Thoracic aorta (tissue), 2 donors: Measurements from ENCODE around the gene LRRC42. TPM values are rescaled to one million over a fixed set of nuclear protein-coding genes. Genes with fewer than 3 reads are reported as not detected.

Experiments
- ATAC-seq: fragments of 150-250 bp; one replicate; pipeline ENCODE4 v1.8.0; 2017; ENCODE audit warnings: low read depth; ENCODE audit not compliant: insufficient number of reproducible peaks, low FRiP score
- DNase-seq: peaks from one replicate; pipeline ENCODE4 v3.0.0-alpha.2; 2020; ENCODE audit warnings: low spot score
- H3K27ac ChIP-seq, 2 donors: fragments of 200-600 bp; sonication (generic); 1 replicate in 1 of 2; 2 replicates in 1 of 2; pipeline ENCODE4 v1.5.1; 2016; ENCODE audit warnings: mild to moderate bottlenecking in 2 of 2, moderate library complexity in 2 of 2
- H3K27me3 ChIP-seq: fragments of 200-600 bp; sonication (generic); replicated peaks from 2 replicates; pipeline ENCODE4 v1.6.0; 2016; ENCODE audit warnings: mild to moderate bottlenecking; ENCODE audit not compliant: insufficient read depth
- H3K36me3 ChIP-seq: fragments of 200-600 bp; sonication (generic); one replicate; pipeline ENCODE4 v1.5.1; 2016
- H3K4me1 ChIP-seq, 2 donors: fragments of 200-600 bp; sonication (generic); 1 replicate in 1 of 2; 2 replicates in 1 of 2; pipeline versions ENCODE4 v1.5.1 to v1.6.0; 2016; ENCODE audit warnings: low read depth in 2 of 2, mild to moderate bottlenecking in 1 of 2; ENCODE audit not compliant: control insufficient read depth in 1 of 2
- H3K4me3 ChIP-seq: fragments of 200-600 bp; sonication (generic); 2 replicates; pipeline ENCODE4 v1.5.1; 2016; ENCODE audit warnings: mild to moderate bottlenecking
- H3K9me3 ChIP-seq: fragments of 200-600 bp; sonication (generic); 2 replicates; pipeline ENCODE4 v1.5.1; 2016
- CTCF ChIP-seq: fragments of 200-600 bp; sonication (generic); IDR thresholded peaks from one replicate; pipeline ENCODE4 v1.5.1; 2019; ENCODE audit warnings: antibody characterized with exemption
- total RNA-seq, 2 donors: library from RNA; depleted of rRNA; stranded (reverse); fragments of >200 nt; gene quantifications; one replicate each; pipeline versions ENCODE4 v1.1.0 to v1.2.3, GENCODE V29; 2016

The LRRC42 gene
- total RNA-seq, 2 donors from 2014 or later: 17.8 to 18.3 TPM

- no peak for DNase-seq
- no peaks in the 10 kb centered on the region for H3K27me3 ChIP-seq
- H3K4me1 ChIP-seq: peaks cover 0 to under 1% of the 10 kb centered on the region in 2 donors
- H3K4me3 ChIP-seq: no peak overlapping the region
- peaks cover 7% of the 10 kb centered on the region for H3K36me3 ChIP-seq
- H3K27ac ChIP-seq: no peak overlapping the region
- no peak for ATAC-seq
- no peak for TF ChIP-seq CTCF
- no peaks in the 10 kb centered on the region for H3K9me3 ChIP-seq
Measured at GRCh38 chr1:53913352-53914033, 32.7 kb upstream of the LRRC42 start.

GRCh38 chr1:53918343-53918742, 27.8 kb upstream of the LRRC42 start:
- Histone ChIP-seq H3K36me3 (peaks cover 7% of the 10 kb centered on the region), H3K27ac (no peak overlapping the region), H3K9me3 (no peaks in the 10 kb centered on the region), H3K4me3 (no peak overlapping the region), H3K27me3 (no peaks in the 10 kb centered on the region), H3K4me1 (peaks cover 0 to 11% of the 10 kb centered on the region in 2 donors)
- no peak for DNase-seq
- ATAC-seq: no peak
- no peak for TF ChIP-seq CTCF

- no peak for TF ChIP-seq CTCF
- ATAC-seq (no peak), DNase-seq (no peak)
- Histone ChIP-seq H3K27me3 (no peaks in the 10 kb centered on the region), H3K4me3 (no peak overlapping the region), H3K4me1 (peaks cover 0 to 11% of the 10 kb centered on the region in 2 donors), H3K36me3 (peaks cover 8% of the 10 kb centered on the region), H3K9me3 (no peaks in the 10 kb centered on the region), H3K27ac (peak overlapping the region in 1 of 2 donors; percentile 46)
Measured at GRCh38 chr1:53919675-53920066, 26.5 kb upstream of the LRRC42 start.

DNA sequence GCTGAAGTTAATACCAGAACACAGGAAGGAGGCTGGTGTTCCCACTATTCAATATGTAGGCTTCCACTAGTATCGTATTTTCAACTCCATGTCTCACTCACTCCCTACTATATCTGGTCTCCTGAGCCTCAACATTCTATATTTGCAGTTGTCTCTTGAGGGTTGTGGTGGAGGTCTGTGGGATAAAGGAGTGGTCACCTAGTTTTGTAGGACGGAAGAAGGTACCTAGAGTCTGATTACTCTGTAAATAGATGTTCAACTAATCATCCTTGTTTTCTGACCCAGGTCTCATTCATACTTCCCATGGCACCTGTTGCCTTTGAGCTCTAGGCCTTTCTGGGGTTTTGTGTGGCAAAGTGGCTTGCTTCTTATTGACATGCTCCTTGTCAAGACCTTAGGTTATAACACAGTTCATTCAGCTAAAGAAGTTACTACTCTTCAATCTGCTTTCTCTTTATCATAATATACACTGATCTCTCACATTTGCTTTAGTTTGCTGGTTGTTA, 18.7 kb upstream of the LRRC42 start:
- ATAC-seq: no peak
- H3K27ac ChIP-seq: no peak overlapping the region
- H3K4me3 ChIP-seq: no peak overlapping the region
- no peaks in the 10 kb centered on the region for H3K9me3 ChIP-seq
- H3K27me3 ChIP-seq: no peaks in the 10 kb centered on the region
- peaks cover 2% of the 10 kb centered on the region for H3K36me3 ChIP-seq
- TF ChIP-seq CTCF: no peak
- no peak for DNase-seq
- no peaks in the 10 kb centered on the region for H3K4me1 ChIP-seq

DNA sequence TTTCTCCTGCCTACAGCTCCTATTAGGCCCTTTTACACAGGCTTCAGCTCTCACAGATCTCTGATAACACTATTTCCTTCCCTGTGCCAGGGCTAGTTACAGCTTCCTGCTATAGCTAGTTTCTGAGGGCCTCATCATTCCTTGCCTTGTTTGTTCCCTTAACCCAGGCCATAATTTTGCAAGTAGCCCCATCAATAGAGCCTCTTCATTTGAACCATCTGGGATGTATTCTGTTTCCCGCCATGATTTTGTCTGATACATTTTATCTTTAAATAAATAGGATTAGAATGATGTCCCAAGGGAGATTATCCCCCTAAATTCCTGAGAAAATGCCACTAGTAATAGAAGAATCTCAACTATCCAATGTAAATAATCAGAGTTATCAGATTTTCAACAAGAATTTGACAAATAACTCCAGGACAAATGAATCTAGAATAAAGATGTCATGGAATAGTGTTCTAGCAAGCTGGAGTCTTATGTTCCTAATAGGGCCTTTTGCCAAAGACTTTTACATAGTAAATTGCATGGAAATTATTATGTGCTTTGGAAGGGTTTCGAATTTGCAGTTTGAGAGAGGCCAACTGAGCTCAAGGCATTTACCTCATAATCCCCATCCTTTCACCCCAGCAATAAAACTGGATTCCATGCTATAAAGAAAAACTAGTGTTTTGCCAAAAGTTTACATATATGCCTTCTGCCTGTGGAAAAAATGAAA, 16.7 kb upstream of the LRRC42 start:
- H3K36me3 ChIP-seq: peaks cover 1% of the 10 kb centered on the region
- no peak for ATAC-seq
- H3K4me1 ChIP-seq: no peaks in the 10 kb centered on the region
- no peak overlapping the region for H3K4me3 ChIP-seq
- H3K9me3 ChIP-seq: peaks cover 4% of the 10 kb centered on the region
- DNase-seq: no peak
- TF ChIP-seq CTCF: no peak
- no peaks in the 10 kb centered on the region for H3K27me3 ChIP-seq
- no peak overlapping the region for H3K27ac ChIP-seq
